LNCAP (cell line): Measurements from ENCODE around the gene CNTNAP2.

Experiments used
- TF ChIP-seq, protein P1 (sequence below): fragments of 450-650 bp; IDR thresholded peaks from 2 replicates; pipeline ENCODE4 v1.5.1; 2017; ENCODE audit warnings: mild to moderate bottlenecking

Gene CNTNAP2

DNA sequence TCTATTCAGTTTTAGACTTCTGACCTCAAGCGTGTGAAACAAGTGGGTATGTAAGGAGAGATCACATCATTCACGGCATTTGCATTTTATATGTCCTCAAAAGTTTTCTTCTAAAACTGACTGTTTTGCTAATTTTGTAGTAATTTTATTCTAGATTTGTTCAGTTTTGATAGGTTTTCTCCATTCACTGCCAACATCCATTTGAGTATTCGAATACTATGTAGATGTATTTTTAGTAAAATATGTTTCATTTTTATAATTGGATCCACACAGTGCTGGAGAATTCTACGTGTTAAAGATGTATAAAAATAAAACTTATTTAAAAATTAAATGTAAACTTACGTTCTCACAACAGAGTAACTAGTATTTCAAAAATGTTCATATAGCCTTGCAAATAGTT lies 503.0 kb downstream of the CNTNAP2 start:
- TF ChIP-seq, protein P1, sequence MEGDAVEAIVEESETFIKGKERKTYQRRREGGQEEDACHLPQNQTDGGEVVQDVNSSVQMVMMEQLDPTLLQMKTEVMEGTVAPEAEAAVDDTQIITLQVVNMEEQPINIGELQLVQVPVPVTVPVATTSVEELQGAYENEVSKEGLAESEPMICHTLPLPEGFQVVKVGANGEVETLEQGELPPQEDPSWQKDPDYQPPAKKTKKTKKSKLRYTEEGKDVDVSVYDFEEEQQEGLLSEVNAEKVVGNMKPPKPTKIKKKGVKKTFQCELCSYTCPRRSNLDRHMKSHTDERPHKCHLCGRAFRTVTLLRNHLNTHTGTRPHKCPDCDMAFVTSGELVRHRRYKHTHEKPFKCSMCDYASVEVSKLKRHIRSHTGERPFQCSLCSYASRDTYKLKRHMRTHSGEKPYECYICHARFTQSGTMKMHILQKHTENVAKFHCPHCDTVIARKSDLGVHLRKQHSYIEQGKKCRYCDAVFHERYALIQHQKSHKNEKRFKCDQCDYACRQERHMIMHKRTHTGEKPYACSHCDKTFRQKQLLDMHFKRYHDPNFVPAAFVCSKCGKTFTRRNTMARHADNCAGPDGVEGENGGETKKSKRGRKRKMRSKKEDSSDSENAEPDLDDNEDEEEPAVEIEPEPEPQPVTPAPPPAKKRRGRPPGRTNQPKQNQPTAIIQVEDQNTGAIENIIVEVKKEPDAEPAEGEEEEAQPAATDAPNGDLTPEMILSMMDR = no peak

DNA sequence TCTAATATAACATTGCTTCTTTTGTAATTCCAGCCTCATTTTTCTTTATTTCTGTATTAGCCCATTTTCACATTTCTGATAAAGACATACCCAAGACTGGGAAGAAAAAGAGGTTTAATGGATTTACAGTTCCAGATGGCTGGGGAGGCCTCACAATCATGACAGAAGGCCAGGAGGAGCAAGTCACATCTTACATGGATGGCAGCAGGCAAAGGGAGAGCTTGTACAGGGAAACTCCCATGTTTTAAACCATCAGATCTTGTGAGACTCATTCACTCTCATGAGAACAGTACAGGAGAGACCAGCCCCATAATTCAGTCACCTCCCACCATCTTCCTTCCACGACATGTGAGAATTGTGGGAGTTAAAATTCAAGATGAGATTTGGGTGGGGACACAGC lies 510.3 kb downstream of the CNTNAP2 start:
- TF ChIP-seq, protein P1 = no peak

DNA sequence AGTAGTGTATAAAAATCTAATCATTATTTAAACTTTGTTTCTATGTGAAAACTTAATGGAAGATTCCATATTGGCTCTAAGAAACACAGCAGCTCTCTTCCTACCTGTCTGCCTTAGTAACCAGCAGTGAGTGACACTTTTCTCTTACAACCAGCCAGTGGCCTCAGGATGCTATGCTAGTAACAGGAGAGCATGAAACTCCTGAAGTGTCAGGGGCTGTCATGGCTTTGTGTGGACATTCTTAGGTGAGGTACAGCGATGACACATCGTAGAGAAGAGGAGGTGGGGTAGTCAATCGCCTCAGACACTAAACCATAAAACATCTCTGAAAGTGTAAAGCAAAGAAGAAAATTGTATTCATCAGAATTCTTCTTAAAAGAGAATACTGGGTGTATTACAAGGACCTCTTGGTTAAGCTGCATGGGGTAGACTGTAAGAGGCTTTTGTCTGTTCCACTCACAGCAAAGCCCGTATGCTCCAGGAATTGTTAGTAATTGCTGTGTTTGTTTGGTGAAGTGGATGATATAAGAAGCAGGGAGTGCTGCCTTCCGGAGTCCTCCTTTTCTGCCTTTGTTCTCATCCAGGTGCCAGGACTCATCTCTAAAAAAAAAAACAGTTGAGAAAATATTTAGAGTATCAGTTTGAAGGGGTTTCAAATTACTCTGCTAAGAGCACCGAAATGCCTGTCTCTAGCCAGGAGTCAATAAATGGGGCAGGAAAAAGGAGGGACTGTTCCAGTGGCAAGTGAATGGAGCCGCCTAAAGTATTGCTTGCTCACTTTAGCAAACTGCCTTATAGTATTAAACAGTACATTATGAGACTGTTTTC lies 518.8 kb downstream of the CNTNAP2 start:
- TF ChIP-seq, protein P1 = no peak

DNA sequence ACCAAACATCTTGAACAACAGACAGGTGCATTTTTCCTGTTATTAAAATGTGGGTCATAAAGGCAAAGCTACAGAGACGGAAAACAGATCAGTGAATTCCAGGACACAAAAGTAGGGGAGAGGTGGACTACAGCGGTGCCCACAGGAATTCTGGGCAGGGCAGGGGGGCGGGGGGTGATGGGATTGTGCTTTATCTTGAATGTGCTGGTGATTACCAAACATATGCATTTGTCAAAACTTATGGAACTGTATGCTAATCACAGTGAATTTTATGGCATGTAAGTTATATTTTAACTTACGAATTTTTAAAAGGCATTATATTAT lies 519.4 kb downstream of the CNTNAP2 start:
- TF ChIP-seq, protein P1 = no peak

DNA sequence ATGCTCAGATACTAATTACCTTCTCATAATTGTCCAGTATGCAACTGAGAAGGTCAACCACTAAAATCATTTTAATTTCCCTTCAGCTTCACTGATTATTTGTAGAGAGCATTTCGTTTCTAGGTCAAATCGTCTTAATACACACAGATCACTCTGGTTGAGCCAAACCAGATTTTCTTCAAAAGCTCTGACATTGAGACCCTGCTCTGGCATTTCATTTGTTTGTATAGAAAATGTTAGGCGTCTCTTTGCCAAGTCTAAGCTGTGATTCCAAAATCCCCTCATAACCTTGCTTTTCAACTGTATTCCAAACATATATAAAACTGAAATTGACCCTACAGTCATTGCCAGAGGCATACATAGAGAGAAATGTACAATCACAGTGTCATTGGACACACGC lies 520.0 kb downstream of the CNTNAP2 start:
- TF ChIP-seq, protein P1 = no peak

DNA sequence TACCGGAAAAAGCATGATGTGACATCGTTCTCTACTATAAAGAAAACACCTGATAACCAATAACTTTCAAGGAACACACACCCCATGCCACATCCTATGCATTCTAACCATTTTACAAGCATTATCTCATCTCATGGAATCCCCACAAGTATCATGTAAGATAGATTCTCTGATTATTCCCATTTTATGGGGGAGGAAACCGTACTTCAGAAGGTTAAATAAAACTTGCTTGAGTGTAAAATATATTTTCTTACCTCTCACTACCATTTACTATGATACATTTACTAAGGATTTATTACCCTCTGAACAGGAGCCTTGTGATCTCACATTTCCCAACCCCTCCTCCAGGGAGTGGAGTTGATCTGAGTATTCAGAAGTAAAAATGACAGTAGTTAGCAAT lies 522.7 kb downstream of the CNTNAP2 start:
- TF ChIP-seq, protein P1 = no peak

DNA sequence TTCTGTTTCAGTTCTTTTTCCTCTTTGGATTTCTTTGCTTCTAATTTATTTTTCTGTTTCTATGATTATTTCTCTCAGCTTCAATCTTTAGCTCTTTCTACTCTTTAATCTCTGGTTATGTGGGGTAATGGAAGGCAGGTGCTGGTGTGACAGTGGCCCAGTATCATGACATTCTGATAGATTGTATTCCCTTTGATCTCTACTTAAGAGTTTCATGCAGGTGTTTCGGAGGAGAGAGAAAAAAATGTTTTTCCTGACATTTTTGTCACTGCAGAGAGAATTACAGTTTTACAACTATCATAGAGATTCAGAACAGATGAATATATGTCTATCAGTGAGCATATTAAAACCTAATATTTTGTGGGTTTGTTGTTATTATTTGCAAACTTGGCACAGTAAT lies 524.9 kb downstream of the CNTNAP2 start:
- TF ChIP-seq, protein P1 = no peak
